ENCODE results near the gene HSPA6.
"Not testable (repeated sequence)": the region's sequence is repeated elsewhere in the genome, so short reads cannot be mapped to it uniquely, and the experiment has no call there.

Gene HSPA6

DNA sequence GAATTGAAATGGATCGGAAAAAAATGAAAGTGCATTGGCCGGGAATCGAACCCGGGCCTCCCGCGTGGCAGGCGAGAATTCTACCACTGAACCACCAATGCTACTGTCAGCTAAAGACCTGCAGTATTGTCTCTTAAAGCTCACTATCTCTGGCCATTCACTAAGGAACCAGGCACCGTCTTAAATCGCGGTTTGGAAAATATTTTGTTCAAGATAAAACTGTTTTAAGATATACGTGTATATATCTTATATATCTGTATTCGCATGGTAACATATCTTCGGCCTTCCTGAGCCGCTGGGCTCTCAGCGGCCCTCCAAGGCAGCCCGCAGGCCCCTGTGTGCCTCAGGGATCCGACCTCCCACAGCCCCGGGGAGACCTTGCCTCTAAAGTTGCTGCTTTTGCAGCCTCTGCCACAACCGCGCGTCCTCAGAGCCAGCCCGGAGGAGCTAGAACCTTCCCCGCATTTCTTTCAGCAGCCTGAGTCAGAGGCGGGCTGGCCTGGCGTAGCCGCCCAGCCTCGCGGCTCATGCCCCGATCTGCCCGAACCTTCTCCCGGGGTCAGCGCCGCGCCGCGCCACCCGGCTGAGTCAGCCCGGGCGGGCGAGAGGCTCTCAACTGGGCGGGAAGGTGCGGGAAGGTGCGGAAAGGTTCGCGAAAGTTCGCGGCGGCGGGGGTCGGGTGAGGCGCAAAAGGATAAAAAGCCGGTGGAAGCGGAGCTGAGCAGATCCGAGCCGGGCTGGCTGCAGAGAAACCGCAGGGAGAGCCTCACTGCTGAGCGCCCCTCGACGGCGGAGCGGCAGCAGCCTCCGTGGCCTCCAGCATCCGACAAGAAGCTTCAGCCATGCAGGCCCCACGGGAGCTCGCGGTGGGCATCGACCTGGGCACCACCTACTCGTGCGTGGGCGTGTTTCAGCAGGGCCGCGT lies at the start of gene HSPA6:
TSS of gene HSPA6 (plus strand) at position 724 of the 925 bp plus-strand sequence. CDS start at position 843, 119 bp downstream.
- DNase-seq = peak; percentile 39

DNA sequence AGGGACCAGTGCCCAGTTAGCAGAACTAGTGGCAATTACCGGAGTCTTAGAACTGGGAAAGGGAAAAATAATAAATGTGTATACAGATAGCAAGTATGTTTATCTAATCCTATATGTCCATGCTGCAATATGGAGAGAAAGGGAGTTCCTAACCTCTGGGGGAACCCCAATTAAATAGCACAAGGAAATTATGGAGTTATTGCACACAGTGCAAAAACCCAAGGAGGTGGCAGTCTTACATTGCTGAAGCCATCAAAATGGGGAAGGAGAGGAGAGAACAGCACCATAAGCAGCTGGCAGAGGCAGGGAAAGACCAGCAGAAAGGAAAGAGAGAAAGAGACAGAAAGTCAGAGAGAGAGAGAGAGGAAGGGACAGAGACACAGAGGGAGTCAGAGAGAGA lies 46.6 kb upstream of the HSPA6 start:
- DNase-seq = not testable (repeated sequence)

DNA sequence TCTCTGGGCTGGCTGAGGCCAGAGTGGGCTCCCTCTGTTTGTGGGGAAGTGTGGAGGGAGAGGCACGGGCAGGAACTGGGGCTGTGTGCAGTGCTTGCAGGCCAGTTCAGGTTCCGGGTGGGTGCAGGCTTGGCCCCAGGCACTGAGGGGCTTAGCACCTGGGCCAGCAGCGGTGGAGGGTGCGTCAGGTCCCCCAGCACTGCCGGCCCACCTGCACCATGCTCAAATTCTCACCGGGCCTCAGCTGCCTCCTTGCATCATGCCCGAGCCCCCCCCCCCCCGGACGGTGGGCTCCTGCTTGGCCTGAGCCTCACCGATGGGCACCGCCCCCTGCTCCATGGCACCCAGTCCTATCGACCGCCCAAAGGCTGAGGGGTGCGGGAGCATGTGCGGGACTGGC lies 45.4 kb upstream of the HSPA6 start:
- DNase-seq = no peak

DNA sequence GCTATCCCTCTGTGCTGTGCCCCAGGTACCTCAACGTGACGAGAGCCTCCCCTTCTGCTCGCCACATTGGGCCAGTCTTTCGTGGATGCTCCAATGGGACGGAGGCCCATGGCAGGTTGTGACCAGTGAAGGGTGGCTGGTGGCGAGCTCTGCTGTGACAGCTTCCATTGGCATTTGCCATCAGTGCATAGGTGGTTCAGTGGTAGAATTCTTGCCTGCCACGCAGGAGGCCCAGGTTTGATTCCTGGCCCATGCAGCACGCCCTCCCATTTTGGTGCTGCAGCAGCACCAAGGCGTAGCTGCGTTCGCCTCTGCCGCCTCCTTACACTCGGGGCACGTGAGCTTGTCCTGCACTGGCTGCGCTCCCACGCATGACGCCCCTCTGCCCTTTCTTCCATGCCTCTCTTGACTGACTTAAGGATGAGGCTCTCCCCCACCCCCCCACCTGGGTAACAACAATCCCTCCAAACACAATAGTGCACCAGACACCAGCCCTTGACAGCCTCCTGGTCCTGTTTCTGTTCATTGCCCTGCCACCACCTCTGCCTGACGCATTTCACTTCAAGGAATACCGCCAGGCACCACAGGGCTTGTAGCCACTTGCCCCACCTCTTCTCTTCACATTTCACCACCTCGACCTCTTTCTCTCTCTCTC lies 43.8 kb upstream of the HSPA6 start:
- no peak for DNase-seq

DNA sequence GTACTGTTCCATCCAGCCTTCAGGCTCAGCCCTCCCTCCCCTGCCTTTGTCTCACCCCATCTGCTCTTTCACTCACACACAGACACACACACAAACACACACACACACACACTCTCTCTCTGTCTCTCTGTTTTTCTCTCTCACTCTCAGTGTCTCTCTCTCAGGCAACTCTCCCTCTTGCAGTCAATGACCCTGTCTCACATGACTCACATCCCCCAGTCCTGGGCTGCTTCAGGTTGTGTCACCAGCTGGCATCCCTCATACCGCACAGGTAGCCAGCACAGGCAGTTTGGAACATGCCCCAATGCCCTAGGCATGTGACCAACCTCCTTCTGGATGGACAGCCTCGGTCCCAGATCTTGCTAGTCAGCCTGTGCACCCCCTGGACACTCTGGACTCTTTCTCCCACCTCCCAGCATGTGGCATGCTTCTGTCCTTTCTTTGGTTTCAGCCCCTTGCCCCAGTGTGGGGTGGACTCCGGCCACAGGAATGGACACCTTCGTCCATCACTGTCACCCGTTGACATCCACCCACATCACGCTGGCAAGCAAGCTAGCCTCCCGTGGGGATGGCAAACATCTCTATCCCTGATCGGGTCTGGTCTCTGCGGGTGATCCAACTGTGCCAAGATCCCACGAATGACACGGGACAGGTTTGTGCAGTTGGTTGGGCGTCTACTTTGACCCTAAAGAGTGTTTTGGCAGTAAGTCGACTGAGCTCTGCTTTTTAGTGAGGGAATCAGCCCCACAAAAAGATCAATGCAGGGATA lies 42.5 kb upstream of the HSPA6 start:
- DNase-seq = no peak

DNA sequence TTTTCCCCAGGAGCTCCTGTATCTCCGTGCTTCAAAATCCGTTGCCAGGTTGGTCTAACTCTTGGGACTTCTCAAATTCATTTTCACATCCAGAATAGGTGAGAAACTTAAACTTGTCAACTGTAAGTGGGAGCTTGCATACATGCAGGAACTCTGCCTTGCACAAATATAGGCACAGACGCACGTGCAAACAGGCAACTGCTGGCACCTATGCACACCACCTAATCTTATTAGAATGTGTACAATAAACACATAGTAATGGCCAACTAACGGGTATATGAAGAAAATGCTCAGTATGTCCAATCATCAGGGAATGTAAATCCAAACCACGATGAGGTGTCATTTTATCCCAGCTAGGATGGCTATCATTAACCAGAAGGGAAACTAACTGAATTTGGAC lies 41.7 kb upstream of the HSPA6 start:
- DNase-seq = no peak

DNA sequence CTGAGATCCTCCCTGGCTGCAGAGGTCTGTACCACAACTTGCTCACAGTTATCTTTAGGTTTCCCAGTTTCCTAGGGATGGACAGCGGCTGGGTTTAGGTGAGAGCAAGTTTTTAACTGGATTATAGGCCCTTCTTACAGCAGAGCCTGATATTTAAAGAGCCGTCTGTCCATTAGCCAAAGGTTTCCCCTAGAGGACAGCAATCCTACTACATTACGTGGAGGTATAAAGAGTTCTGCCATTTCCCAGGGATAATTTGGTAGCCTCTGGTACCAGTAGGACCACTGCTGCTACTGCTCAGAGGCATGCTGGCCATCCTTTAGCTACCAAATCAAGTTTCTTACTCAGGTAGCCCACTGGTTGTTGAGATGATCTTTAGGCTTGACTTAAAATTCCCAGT lies 41.0 kb upstream of the HSPA6 start:
- DNase-seq = no peak

DNA sequence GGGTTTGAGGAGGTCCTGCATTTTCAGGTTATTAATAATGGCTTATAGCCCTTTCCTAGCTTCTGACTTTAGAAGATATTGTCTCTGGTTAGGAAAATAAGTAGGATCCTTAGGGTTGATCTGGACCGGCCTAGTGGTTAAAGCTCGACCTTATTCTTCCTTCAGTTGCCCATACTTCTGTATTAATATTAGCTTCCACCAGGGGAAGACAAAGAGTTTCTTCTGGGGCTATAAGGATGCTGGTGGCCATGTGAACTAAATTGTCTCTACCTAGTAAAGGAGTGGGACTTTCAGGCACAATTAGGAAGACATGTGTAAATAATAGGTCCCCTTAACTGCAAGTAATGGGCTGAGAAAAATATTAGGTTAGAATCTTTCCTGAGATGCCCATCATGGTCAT lies 39.7 kb upstream of the HSPA6 start:
- no peak for DNase-seq

DNA sequence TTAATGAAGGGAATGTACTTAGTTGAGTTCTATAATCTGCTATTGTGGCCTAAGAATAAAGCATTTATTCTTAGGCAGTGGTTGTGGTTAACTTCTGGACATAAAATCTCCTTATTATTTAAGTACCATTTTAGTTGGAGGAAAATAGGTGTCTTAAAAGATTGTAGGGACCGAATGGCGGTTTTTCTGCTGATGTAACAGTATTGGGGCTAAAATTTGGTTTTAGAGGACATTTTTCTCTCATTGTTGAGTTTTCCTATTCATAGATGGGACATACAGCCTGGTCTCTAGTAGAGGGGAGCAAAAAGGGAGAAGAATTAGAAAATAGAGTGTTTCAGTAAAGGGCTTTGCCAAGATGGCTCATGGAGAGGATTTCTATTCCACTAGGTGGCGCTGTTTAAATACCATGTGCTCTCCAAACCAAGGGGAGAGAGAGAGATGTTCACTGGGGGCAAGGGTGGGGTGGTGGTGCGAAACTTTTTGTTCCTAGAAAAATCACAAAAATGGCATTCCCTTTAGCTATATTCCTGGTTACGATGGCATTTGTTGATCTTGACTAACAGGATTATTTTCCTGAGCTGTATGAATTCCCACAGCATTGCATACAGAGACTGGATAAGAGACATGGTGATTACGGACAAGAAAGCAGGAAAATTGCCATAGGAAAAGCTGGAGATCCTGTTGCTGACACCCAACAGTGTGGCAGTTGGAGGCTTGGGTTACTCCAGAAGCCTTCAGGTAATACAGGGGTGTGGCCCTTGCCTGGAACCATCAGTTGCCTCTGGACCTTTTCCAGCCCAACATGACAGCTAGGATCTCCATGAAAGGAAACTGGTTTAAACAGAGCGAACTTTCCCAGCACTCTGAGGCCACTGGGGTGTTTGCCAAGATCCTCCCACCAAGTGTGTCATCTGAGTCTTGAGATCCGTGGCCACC lies 37.3 kb upstream of the HSPA6 start:
- peak; percentile 43 for DNase-seq

DNA sequence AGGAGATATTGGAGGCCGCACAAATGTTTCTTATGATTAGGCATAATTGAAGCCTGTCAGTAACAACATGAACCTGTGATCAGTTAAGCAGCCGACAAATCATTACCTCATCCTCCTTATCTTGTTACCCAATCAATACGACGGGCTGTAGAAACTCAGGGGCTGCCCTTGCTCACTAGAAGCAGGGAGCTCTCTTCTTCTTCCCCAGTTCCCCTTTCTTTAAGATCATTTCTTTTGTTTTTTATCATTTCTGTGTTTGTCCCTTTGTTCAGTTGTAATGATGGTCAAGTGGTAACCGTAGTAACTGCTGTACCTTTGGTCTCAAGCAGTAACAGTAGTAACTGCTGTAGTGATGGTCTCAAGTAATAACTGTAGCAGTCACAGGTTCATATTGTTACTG lies 32.9 kb upstream of the HSPA6 start:
- DNase-seq = no peak

DNA sequence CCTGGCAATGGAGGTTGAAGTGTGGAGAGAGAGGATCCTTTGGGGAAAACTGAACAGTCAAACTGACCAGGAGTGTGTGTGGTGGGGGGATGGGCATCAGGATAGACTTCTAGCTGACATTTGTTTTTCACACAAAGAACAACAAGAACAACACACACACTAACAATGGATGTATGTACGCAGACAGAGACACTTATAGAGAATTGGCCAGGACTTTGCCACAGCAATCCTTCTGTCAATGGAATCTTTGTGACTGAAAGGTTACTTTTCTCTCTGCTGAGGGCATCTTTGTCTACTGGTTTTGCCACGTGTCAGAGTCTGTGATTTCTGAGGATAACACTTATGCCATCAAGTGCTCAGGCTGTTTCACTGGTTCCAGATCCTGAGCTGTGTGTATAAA lies 31.5 kb upstream of the HSPA6 start:
- DNase-seq = no peak

DNA sequence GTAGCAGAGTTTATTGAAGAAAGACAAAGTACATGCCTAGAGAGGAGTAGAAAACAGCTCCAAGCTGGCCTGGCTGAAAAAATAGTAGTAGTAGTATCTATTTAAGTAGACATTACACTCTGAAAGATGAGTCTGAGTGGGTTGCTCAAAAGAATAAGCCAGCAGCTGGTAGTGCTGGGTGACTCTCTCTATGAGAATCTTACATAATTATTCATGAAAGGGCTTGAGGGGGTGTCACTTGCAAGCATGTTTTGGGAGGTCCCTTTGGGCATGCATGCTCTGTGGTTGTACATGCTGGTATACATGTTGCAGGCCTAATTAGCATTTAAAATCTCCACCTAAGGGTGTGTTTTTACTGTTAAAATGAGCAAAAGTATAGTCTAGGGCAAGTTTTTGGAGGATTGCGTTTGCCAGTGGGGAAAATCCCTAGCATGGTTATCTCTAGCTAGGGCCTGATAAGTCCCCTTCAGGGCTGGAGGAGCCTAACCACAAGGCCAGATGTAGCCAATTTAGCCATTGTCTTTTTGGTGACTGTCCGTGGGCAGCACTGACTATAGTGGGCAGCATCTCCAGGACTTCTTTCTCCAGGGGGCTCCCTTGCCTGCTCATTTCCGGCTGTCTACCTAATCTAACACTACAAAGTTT lies 30.1 kb upstream of the HSPA6 start:
- no peak for DNase-seq

DNA sequence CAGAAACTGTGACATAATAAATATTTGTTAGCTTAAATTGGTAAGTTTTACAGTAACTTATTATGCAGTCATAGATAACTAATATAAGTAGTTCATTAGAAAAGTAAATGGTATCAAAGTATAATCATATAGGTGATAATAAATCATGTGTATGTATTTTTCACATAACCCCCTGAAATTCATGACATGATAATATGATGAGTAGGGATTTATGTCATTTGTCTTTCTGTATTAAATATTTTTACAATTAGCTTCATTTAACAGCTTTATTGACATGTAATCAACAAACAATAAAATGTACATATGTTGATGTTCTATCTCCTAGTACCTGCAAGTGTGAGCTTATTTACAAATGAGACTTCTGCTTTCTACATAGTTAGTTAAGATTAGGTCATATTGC lies 28.9 kb upstream of the HSPA6 start:
- no peak for DNase-seq

DNA sequence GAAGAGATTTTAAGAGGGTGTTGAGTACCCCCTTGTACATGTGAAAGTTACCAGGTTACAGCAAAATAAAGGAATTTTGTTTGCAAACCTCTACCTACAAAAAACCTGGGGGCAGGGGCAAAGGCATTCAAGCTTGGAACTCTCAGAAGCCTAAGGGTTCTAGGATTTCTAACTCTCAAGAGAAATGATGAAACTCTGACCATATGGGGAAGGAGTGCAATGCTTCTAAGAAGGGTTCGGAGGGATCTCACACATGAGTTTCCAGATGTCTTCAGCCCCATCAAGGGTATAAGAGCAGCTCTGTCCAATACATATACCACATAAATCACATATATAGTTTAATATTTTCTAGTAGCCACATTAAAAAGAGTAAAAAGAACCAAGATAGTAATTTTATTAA lies 26.4 kb upstream of the HSPA6 start:
- no peak for DNase-seq

DNA sequence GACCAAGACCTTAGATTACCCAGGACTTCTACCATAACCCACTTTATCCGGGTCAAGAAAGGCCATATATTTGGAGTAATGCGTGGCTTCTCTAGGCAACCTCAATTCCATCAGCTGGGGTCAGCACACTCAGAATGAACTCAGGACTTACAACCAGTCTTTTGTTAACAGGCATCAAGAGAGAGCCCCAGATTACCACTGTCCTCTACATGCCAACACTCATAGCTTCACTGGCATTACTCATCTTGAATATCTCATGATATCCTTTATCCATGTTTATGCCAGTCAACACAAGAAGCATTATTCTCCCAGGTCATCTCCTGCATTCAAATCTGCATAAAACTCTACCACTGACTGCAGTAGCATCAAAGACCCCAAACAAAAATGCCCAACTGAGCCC lies 25.7 kb upstream of the HSPA6 start:
- no peak for DNase-seq

DNA sequence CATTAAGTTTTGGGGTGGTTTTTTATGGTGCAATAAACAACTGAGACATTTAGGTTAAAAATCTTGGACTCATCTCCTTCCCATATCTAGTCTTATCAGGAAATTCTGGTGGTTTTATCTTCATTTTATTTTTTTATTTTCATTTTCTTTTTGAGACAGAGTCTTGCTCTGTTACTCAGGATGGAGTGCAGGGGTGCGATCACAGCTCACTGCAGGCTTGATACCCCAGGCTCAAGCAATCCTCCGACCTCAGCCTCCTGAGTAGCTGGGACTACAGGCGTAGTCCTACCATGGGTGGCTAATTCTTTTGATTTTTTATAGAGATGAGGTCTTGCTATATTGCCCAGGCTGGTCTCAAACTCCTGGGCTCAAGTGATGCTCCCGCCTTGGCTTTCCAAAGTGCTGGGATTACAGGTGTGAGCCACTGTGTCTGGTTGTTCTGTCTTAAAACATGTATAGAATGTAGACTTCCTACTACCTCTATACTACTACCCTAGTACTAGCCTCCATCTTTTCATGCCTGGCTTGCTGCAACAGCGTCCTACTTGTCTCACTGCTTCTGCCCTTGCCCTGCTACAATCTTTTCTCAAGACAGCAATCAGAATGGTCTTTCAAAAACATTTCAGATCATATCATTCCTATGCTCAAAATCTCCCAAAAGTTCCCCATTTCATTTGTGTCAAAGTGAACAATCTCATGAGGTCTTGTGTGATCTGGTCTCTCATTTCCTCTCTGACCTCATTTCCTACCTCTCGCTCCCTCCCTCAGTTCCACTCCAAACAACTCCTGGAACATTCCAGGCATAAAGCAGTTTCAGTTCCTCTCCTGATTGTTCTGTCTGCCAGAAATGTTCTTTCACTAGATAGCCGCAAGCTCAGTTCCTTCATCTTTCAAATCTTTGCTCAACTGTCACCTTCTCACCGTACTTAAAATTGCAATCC lies 25.0 kb upstream of the HSPA6 start:
- no peak for DNase-seq

DNA sequence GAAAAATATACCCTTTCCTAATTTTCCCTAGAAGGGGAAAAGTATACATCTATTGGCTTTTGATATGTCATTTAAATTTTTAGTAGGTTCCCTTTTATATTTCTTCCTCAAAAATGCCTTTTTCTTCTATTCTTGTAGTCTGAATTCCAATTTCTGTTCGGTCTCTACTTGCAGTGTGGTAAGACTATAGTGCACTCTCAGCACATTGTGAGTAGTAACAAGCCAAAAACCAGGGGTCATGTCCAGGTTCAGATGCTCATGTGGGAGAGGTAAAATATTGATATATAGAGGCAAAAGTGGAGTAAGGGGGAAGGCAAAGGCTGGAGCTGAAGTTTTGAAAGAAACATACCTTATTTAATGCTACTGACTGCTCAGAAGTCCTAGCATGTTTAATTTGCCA lies 23.1 kb upstream of the HSPA6 start:
- no peak for DNase-seq

DNA sequence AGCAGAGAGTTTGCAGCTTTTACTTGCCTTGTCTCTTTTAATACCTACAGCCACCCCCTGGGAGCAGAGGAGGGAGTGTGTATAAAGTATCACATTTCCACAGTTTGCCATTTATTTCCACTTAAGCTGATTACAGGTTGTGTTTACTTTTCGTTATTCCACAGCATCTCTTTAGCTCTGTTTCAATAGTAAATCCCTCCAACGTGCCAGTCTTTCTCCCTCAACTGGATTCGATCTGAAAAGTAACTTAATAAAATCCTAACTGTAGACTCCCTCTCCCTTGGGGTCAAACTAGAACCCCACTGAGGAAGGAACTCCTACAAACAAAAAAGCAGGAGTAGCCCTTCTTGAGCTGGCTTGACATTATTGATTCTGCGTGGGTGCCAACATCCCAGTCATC lies 22.2 kb upstream of the HSPA6 start:
- DNase-seq = peak; percentile 40

DNA sequence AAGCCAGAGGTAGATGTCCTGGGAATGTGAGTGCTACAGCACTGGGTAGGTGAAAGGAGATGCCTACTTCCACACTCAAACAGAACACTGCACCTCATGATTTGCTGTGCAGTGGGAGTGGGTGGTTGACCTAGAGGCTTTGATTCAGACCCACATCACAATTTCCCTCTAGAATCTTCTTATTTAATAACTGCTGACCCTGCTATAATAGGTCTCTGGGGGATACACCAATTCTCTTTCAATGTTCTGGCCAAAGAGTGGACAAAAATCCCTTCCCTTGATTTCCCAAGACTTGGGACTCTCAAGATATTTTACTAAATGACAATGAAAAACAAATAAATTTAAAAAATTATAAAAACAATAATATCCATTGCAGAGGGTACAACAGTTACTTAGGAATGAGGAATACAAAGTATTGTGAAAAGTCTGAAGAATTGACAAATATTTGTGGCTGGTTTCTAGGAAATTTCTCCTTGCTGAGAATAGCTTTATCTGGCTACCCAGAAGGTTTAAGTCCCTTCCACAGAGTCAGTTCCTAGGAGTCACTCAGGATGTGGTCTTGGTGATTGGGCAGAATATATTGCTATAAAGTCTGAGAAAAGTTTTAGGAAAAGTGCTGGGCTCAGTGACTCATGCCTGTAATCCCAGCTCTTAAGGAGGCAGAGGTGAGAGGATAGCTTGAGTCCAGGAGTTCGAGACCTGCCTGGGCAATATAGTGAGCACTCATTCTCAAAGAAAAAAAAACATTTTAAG lies 21.5 kb upstream of the HSPA6 start:
- DNase-seq = no peak

DNA sequence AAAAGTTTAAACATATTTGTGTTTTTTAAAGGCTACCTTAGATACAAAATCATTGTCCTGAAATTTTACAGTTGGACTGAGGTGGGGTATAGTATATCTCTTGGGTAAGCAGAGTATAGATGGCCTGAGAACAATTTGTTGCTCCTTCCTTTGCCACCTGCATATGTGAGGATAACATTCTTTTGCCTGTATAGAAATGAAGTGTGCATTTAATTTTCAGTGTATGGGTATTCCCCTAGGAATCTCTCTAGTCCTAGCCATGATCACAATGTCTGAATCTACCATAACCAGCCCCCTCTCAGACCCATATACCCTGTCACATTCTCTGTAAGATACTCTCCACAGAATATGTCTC lies 21.0 kb upstream of the HSPA6 start:
- DNase-seq = no peak

All from NCI-H1417 treated with DMSO at 0.1 percent for 48 hours (cell line).